ENCODE results near the gene GIMAP2.

DNA sequence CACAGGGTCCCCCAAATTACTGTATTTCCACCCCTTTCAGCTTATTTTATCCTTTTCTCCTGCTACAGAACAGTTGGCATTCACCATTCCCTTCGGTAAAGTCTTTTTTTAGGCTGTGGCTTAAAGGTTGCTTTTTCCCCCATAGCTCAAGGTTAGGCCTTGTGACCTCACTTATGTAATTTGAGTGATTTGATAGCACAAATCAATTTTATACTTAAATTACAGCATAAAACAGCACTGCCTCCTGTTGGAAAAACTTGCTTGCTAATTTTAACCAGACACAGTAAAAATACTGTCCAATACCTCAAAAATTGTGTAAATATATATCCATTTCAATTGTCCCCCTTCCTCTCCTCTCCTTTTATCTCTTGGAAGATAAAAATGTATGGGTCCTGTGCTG, 38.0 kb downstream of the GIMAP2 start:
- no peak for TF ChIP-seq POLR2A (IDR thresholded peaks at IDR 0.05; ENCODE audit: low read depth, low read length)
- no peak for TF ChIP-seq POLR2AphosphoS5 (IDR thresholded peaks at IDR 0.05; ENCODE audit: low read depth, low read length)
- TF ChIP-seq TAF1 (IDR thresholded peaks at IDR 0.05; ENCODE audit: low read depth, low read length) = no peak
